A549 (cell line): Measurements from ENCODE around the gene PTPRG. TPM values are rescaled to one million over a fixed set of nuclear protein-coding genes. Genes with fewer than 3 reads are reported as not detected.

ENCODE experiments used
- ATAC-seq, 2 experiments: fragments of 200-7000 bp in 1 of 2; fragments of >200 bp in 1 of 2; cut with Nextera tagmentation in 1 of 2; cut with Tn5 transposase in 1 of 2; 3 replicates each; pipeline versions ENCODE4 v1.8.0 to v1.9.1; 2018 to 2020; ENCODE audit warnings: mild to moderate bottlenecking in 1 of 2, moderate library complexity in 1 of 2
- CTCF ChIA-PET: fragments of 300-600 bp; sonication (Branson Sonifier 250); formaldehyde crosslinking; extraction: SDS; loops from one replicate; lab custom pipeline; 2021; ENCODE audit warnings: antibody characterized with exemption, inconsistent platforms; lab: Yijun Ruan, JAX
- POLR2A ChIA-PET: fragments of 350-600 bp; formaldehyde crosslinking; extraction: SDS; loops from one replicate; lab custom pipeline; 2021; ENCODE audit warnings: antibody characterized with exemption, inconsistent platforms; lab: Yijun Ruan, JAX
- DNase-seq, 2 experiments: peaks; one replicate each; pipeline versions ENCODE4 v3.0.0 to v3.0.0-alpha.2; 2011 to 2016; ENCODE audit warnings: low read depth in 1 of 2, low spot score in 1 of 2
- FAIRE-seq: peaks from 2 replicates; lab custom pipeline; 2011; peaks lifted over from hg19 to GRCh38; lab: Jason Lieb, UNC
- H3K27ac ChIP-seq, 2 experiments: fragments of >200 bp; sonication (Bioruptor Twin); formaldehyde crosslinking; 3 replicates each; pipeline ENCODE4 v1.5.1; 2016 to 2017
- H3K4me1 ChIP-seq: fragments of >200 bp; sonication (Bioruptor Twin); formaldehyde crosslinking; 3 replicates; pipeline ENCODE4 v1.6.1; 2016
- H3K4me2 ChIP-seq: fragments of >200 bp; sonication (Bioruptor Twin); formaldehyde crosslinking; 3 replicates; pipeline ENCODE4 v1.6.1; 2016
- H3K4me3 ChIP-seq: fragments of >200 bp; sonication (Bioruptor Twin); formaldehyde crosslinking; 3 replicates; pipeline ENCODE4 v1.5.1; 2016
- H3K9me3 ChIP-seq: fragments of >200 bp; sonication (Bioruptor Twin); formaldehyde crosslinking; 3 replicates; pipeline ENCODE4 v1.6.1; 2016
- BHLHE40 ChIP-seq: IDR thresholded peaks from 2 replicates; pipeline ENCODE4 v1.6.1; 2012; ENCODE audit warnings: low read depth, low read length, inconsistent platforms
- CBX2 ChIP-seq: fragments of 200-600 bp; sonication (generic); IDR thresholded peaks from 2 replicates; pipeline ENCODE4 v1.6.1; 2016; ENCODE audit warnings: low read depth, mild to moderate bottlenecking, borderline replicate concordance
- CEBPB ChIP-seq, 2 experiments: fragments of >200 bp in 1 of 2; sonication (Bioruptor Twin) in 1 of 2; formaldehyde crosslinking in 1 of 2; IDR thresholded peaks; 2 replicates each; pipeline ENCODE4 v1.6.1; 2012 to 2016
- CHD2 ChIP-seq: fragments of 150-350 bp; IDR thresholded peaks from 2 replicates; pipeline ENCODE4 v1.6.1; 2014; ENCODE audit warnings: low read length; ENCODE audit not compliant: partially characterized antibody
- E2F6 ChIP-seq: IDR thresholded peaks from 2 replicates; pipeline ENCODE4 v1.6.1; 2012; ENCODE audit warnings: low read depth, borderline replicate concordance
- EP300 ChIP-seq, 2 experiments: fragments of >200 bp; sonication (Bioruptor Twin); formaldehyde crosslinking; IDR thresholded peaks; 2 replicates in 1 of 2; 3 replicates in 1 of 2; pipeline ENCODE4 v1.6.1; 2016 to 2017
- FOSB ChIP-seq: fragments of 250-450 bp; sonication (Bioruptor Pico); IDR thresholded peaks from 2 replicates; pipeline ENCODE4 v1.5.0; 2020; ENCODE audit warnings: mild to moderate bottlenecking, moderate library complexity
- FOSL2 ChIP-seq, 2 experiments: fragments of 450-650 bp in 1 of 2; fragments of >200 bp in 1 of 2; sonication (Bioruptor Twin) in 1 of 2; formaldehyde crosslinking; IDR thresholded peaks; 2 replicates each; pipeline versions ENCODE4 v1.5.0 to v1.6.1; 2016 to 2020; ENCODE audit warnings: mild to moderate bottlenecking in 1 of 2, moderate library complexity in 1 of 2
- GATA3 ChIP-seq: IDR thresholded peaks from 2 replicates; pipeline ENCODE4 v1.6.1; 2012; ENCODE audit warnings: borderline replicate concordance
- HMGXB4 ChIP-seq: fragments of 250-450 bp; sonication (Bioruptor Pico); IDR thresholded peaks from 2 replicates; pipeline ENCODE4 v1.5.0; 2021; ENCODE audit warnings: mild to moderate bottlenecking, moderate library complexity, borderline replicate concordance
- HOXA7 ChIP-seq: fragments of 250-450 bp; sonication (Bioruptor Pico); IDR thresholded peaks from 2 replicates; pipeline ENCODE4 v1.5.0; 2020; ENCODE audit warnings: mild to moderate bottlenecking, moderate library complexity
- JUNB ChIP-seq: fragments of >200 bp; sonication (Bioruptor Twin); formaldehyde crosslinking; IDR thresholded peaks from 2 replicates; pipeline ENCODE4 v1.6.1; 2016
- MAFK ChIP-seq: fragments of 450-650 bp; IDR thresholded peaks from 2 replicates; pipeline ENCODE4 v1.6.1; 2014; ENCODE audit not compliant: partially characterized antibody
- MAX ChIP-seq: IDR thresholded peaks from 2 replicates; pipeline ENCODE4 v1.6.1; 2012
- MAZ ChIP-seq: fragments of 150-350 bp; IDR thresholded peaks from 2 replicates; pipeline ENCODE4 v1.6.1; 2014; ENCODE audit warnings: antibody characterized with exemption, low read depth, low read length, borderline replicate concordance
- PHF8 ChIP-seq: fragments of 200-600 bp; sonication (generic); IDR thresholded peaks from 2 replicates; pipeline ENCODE4 v1.6.1; 2016; ENCODE audit warnings: low read depth, mild to moderate bottlenecking, antibody characterized with exemption, moderate library complexity, borderline replicate concordance
- POLR2AphosphoS2 ChIP-seq: conservative IDR thresholded peaks from 2 replicates; pipeline ENCODE4 v1.6.1; 2012; ENCODE audit warnings: low read length, improper control_type of control experiment, inconsistent platforms
- RFX5 ChIP-seq: fragments of 450-650 bp; IDR thresholded peaks from 2 replicates; pipeline ENCODE4 v1.7.1; 2014; ENCODE audit warnings: antibody characterized with exemption, mild to moderate bottlenecking, moderate library complexity
- ZFP36 ChIP-seq: fragments of 450-650 bp; IDR thresholded peaks from 2 replicates; pipeline ENCODE4 v1.6.1; 2014; ENCODE audit warnings: borderline replicate concordance; ENCODE audit not compliant: partially characterized antibody
- WGBS: methylation state at CpG from one replicate; pipeline ENCODE4 v1.1.6; 2017; ENCODE audit errors: missing lambda C conversion rate; 5-methylcytosine and 5-hydroxymethylcytosine counted together
- polyA plus RNA-seq, 4 experiments: library from polyadenylated mRNA; depleted of rRNA in 3 of 4; stranded (reverse); fragments of >200 nt; fragmentation: RNase III in 1 of 4; extraction: RNeasy Plus Mini Kit Qiagen cat#74134 plus additional on column Dnase treatment in 1 of 4; gene quantifications; 2 replicates in 3 of 4; 3 replicates in 1 of 4; pipeline ENCODE4 v1.2.3, GENCODE V29; 2011 to 2017

Gene PTPRG
- polyA plus RNA-seq, 2 of the 4 experiments (the other 2 are of a cell fraction) = 4.5 to 4.8 TPM

GRCh38 chr3:61578667-61579367 is 17.4 kb downstream of the PTPRG start:
- no peak overlapping the region for H3K4me3 ChIP-seq
- no peak for TF ChIP-seq JUNB
- TF ChIP-seq CEBPB (IDR thresholded peaks at IDR 0.05) = no peak
- no peak for TF ChIP-seq POLR2AphosphoS2
- TF ChIP-seq HOXA7 (CRISPR knock-in tag) = no peak
- no peak for TF ChIP-seq MAZ
- no peak for TF ChIP-seq CHD2
- no peak for TF ChIP-seq FOSL2 (IDR thresholded peaks at IDR 0.05)
- no peak for TF ChIP-seq FOSL2 (CRISPR knock-in tag; IDR thresholded peaks at IDR 0.05)
- no peak for TF ChIP-seq ZFP36
- no peak for TF ChIP-seq HMGXB4
- H3K9me3 ChIP-seq = no peaks in the 10 kb centered on the region
- FAIRE-seq (no peak), ATAC-seq (no peak), DNase-seq (no peak)
- 52% methylated on average over 8 of the region's 8 CpGs for WGBS
- no peak overlapping the region for H3K27ac ChIP-seq
- POLR2A ChIA-PET = no interaction called here
- no peaks in the 10 kb centered on the region for H3K4me1 ChIP-seq
- CTCF ChIA-PET = interaction anchor here (2.3 kb wide), 1 partner anchor 14 kb away, joined by 6 read pairs; no protein-coding TSS in a partner anchor
- no peak overlapping the region for H3K4me2 ChIP-seq

- no peak overlapping the region for H3K4me2 ChIP-seq
- TF ChIP-seq GATA3 (no peak), FOSB (no peak), MAX (no peak), RFX5 (no peak), PHF8 (no peak), MAFK (no peak), BHLHE40 (no peak), E2F6 (no peak), CBX2 (no peak), EP300 (IDR thresholded peaks at IDR 0.05) (no peak), CHD2 (no peak), POLR2AphosphoS2 (no peak), HMGXB4 (no peak), ZFP36 (no peak)
- TF ChIP-seq, all 56 proteins: peak for 0
- Histone ChIP-seq H3K4me3 (no peak overlapping the region), H3K27ac (no peak overlapping the region), H3K4me1 (no peaks in the 10 kb centered on the region), H3K9me3 (no peaks in the 10 kb centered on the region)
- POLR2A ChIA-PET = no interaction called here
- FAIRE-seq (no peak), ATAC-seq (no peak), DNase-seq (no peak)
- 53% methylated on average over 4 of the region's 4 CpGs for WGBS
- CTCF ChIA-PET = no interaction called here
These were observed 18.3 kb downstream of the PTPRG start for GRCh38 chr3:61579685-61580084.
